RWPE1 (cell line): ENCODE data around the gene CCDC167.
"Not testable (repeated sequence)": the region's sequence is repeated elsewhere in the genome, so short reads cannot be mapped to it uniquely, and the experiment has no call there.

Experiments used
- CTCF ChIA-PET: fragments of 350-600 bp; sonication (Branson Sonifier 250); formaldehyde crosslinking; extraction: SDS; loops from one replicate; lab custom pipeline; 2021; lab: Yijun Ruan, JAX
- POLR2A ChIA-PET: fragments of 400-600 bp; formaldehyde crosslinking; extraction: SDS; loops from one replicate; lab custom pipeline; 2020; ENCODE audit warnings: antibody characterized with exemption; ENCODE audit not compliant: low non-redundant PET; lab: Yijun Ruan, JAX
- DNase-seq: peaks from one replicate; pipeline ENCODE4 v3.0.0; 2012; ENCODE audit warnings: low spot score
- H3K27ac ChIP-seq: fragments of 450-650 bp; 2 replicates; pipeline ENCODE4 v1.5.1; 2017
- TF ChIP-seq, protein P1 (sequence below): fragments of 450-650 bp; conservative IDR thresholded peaks from 2 replicates; pipeline ENCODE4 v1.5.1; 2017; ENCODE audit warnings: low read depth, mild to moderate bottlenecking

Gene CCDC167

DNA sequence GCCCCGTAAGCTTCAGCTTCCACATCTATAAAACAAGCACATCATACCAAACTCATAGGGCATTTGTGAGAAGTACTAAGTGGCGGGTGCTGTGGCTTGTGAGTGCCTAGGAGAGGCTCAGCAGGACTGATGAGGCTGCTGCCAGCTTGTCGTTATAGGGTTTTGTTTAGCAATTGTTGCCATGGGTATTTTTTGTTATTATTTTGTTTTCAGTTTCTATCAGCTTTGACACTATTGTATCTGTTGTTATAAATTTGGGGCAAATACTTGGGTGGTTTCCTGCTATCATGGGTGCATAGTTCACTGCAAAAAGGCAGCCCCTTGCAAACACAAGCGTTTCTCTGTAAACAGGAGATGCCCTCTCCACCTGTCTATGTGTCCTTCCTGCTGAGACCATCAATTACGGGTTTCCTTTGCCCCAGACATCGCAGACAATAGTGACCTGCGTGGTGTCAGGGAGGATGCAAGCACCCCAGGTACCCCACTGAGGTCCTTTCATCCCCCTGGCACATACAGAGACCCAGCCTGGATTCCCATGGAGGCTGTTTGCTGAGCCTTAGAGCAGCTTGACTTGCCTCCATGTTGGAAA, 3.1 kb upstream of the CCDC167 start:
- TF ChIP-seq, protein P1, sequence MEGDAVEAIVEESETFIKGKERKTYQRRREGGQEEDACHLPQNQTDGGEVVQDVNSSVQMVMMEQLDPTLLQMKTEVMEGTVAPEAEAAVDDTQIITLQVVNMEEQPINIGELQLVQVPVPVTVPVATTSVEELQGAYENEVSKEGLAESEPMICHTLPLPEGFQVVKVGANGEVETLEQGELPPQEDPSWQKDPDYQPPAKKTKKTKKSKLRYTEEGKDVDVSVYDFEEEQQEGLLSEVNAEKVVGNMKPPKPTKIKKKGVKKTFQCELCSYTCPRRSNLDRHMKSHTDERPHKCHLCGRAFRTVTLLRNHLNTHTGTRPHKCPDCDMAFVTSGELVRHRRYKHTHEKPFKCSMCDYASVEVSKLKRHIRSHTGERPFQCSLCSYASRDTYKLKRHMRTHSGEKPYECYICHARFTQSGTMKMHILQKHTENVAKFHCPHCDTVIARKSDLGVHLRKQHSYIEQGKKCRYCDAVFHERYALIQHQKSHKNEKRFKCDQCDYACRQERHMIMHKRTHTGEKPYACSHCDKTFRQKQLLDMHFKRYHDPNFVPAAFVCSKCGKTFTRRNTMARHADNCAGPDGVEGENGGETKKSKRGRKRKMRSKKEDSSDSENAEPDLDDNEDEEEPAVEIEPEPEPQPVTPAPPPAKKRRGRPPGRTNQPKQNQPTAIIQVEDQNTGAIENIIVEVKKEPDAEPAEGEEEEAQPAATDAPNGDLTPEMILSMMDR, result no peak
- ChIA-PET CTCF (interaction anchor here (0.6 kb wide), 1 partner anchor 266 kb away, joined by 5 read pairs; no protein-coding TSS in a partner anchor), POLR2A (no interaction called here)
- H3K27ac ChIP-seq, result no peak overlapping the region
- no peak for DNase-seq

DNA sequence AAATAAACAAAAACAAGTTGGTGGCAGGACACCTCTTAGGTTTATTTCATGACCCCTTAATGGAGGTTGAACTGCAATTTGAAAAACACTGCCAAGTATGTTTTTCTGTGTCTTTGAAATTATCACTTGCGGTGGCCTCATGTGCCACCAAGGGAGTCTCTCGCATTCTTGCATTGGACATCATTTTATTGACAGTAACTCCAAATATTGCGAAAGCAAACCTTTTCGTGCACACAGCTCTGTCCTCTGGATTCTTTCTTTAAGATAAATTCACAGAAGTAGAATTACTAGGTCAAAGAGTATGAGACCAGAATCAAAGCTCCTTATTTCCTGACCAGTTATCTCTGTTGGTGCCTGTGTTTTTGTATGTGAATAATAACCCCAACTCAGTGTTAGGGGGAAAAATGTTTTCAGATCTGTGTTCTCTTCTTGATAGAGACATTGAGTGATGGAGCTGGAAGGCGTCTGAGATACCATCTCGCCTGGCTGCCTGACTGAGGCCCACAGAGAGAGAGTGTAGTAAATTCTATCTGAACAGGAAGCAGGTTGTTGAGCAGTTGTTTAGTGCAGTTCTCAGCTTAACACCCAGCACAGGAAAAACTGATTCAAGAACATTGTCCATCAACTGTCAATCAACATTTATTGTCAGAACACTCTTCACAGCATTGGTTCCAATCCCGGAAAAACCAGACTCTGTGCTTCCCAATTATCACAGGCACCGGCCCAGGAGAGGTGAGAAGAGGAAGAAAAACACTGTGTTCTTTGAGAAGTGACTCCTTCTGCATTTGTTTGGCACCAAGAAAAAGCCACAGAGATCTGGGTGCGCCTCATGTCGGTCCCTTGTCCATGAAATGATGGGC, 2.2 kb upstream of the CCDC167 start:
- POLR2A ChIA-PET, result no interaction called here

DNA sequence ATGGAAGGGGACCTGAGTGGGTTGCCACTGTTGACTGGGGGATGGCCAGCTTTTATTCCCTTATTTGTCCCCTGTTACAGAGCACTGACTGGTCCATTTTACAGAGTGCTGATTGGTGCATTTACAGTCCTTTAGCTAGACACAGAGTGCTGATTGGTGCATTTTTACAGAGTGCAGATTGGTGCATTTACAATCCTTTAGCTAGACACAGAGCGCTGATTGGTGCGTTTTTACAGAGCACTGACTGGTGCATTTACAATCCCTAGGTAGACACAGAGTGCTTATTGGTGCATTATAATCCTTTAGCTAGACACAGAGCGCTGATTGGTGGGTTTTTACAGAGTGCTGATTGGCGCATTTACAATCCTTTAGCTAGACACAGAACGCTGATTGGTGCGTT, 1.2 kb upstream of the CCDC167 start:
- DNase-seq, POLR2A ChIA-PET, CTCF ChIA-PET, H3K27ac ChIP-seq: not testable (repeated sequence)

More for the DNA sequence above, 2.2 kb upstream of the CCDC167 start:
- H3K27ac ChIP-seq, result no peak overlapping the region
- TF ChIP-seq, protein P1, result no peak
- CTCF ChIA-PET, result no interaction called here
- no peak for DNase-seq

DNA sequence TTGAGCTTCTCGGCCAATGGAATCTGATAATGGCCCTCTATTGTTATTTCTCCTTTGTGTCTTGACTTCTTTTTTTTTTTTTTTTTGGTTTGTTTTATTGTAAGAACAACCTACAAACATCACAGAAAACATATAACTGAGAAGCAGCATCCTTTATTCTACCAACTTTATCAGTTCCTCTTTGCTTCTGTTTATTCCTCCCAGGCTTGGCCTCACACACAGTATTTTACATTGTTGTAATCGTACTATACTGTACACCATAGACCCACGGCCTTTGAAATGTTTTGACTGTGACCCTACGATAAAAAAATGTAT, 558 bp upstream of the CCDC167 start:
- CTCF ChIA-PET, result interaction anchor here (0.7 kb wide), 1 partner anchor 1975 kb away, joined by 3 read pairs; no protein-coding TSS in a partner anchor
- POLR2A ChIA-PET, result no interaction called here
- H3K27ac ChIP-seq, result peak overlapping the region; percentile 77
- no peak for DNase-seq
- TF ChIP-seq, protein P1, result no peak

DNA sequence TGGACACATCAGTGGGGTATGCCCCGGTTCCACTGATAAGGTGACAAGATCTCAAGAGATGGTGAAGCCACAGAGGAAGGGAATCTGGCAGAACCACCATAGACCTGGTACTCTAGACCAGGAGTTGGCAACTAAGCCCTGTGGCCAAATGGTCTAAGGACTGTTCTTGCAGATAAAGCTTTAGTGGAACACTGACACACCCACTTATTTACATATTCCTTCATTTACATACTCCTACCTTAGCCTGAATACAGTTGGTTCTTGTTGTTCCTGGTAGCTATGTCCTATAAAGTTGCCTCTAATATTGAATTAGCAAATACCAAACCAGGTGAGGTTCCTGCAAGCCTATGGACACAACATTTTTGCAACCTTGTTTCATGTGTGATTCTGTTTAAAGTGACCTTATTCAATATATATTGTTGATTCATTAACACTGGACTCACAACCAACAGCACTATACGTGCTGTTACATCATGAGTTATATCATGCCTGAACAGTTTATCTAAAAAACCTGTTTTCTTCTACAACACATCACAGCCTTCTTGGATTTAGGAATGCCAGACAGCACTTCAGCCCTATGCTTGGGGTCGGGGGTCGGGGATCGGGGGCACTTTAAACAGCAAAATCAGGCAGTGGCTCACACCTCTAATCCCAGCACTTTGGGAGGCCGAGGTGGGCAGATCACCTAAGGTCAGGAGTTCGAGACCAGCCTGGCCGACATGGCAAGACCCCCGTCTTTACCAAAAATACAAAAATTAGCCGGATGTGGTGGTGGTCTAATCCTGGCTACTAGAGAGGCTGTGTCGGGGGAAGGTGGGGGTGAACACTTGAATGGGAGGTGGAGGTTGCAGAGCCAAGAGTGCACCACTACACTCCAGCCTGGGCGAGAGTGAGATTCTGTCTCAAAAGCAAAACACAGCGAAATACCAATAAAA, 2.5 kb downstream of the CCDC167 start:
- no peak for DNase-seq
- TF ChIP-seq, protein P1, result no peak
- H3K27ac ChIP-seq, result no peak overlapping the region
- CTCF ChIA-PET, result interaction anchor here (0.7 kb wide), 2 partner anchors 64 to 97 kb away, joined by 3 to 4 read pairs; no protein-coding TSS in a partner anchor
- POLR2A ChIA-PET, result no interaction called here

DNA sequence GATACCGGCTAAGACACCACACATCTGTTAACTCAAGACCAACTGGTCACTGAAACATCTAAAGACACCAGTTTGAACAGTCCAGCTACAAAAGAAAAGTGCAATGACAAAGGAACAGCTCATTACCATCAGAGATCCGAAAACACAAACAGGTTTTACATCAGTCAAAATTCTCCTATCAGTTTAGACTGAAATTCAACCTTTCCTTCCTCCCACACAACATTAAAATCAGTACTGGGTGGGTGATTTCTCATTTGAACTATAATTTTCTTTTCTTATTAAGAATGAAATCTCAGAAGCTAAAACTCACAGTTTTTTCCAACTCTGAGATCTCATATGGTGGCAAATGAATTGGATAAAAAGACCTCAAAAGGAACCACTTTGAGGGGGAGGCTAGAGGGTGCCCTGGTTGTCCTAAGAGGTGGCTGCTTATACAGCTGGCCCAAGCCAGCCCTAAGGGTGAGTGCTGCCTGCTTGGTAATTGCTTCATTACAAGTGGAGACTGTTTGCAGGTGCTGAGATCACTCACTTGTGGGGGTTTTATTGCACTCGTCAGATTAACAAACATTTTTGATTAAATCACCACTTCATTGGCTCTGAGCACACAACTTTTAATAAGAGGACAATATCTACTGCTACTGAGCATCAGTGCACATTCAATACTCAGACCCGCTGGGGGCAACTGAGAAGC, 4.3 kb downstream of the CCDC167 start:
- ChIA-PET CTCF (interaction anchor here (0.6 to 0.7 kb wide), 4 partner anchors 21 to 60 kb away, joined by 3 read pairs; no protein-coding TSS in a partner anchor), POLR2A (no interaction called here)
- H3K27ac ChIP-seq, result no peak overlapping the region
- TF ChIP-seq, protein P1, result no peak
- no peak for DNase-seq
